GM21825 (cell line): ENCODE measurements around the gene ABL1.
"Not testable (repeated sequence)": the region's sequence is repeated elsewhere in the genome, so short reads cannot be mapped to it uniquely, and the experiment has no call there.

Experiments
- ATAC-seq: cut with Tn5 transposase; IDR thresholded peaks from one replicate; pipeline ENCODE4 v1.9.1; 2021; ENCODE audit warnings: mild to moderate bottlenecking, moderate library complexity; ENCODE audit not compliant: unreplicated experiment

Gene ABL1

GRCh38 chr9:130834371-130835336 lies at the start of gene ABL1:
Gene ABL1, plus strand, starts transcription at chr9:130835254. Its CDS starts 193 bp downstream, at chr9:130835447.
- ATAC-seq: peak; percentile 60

- ATAC-seq: no peak
Observed at GRCh38 chr9:130785940-130786508, 49.0 kb upstream of the ABL1 start.

GRCh38 chr9:130786526-130786925 lies 48.5 kb upstream of the ABL1 start:
- no peak for ATAC-seq

- no peak for ATAC-seq
Observed at GRCh38 chr9:130789747-130790672, 45.0 kb upstream of the ABL1 start.

- ATAC-seq: no peak
Observed at GRCh38 chr9:130791303-130791894, 43.7 kb upstream of the ABL1 start.

GRCh38 chr9:130793589-130793988 lies 41.5 kb upstream of the ABL1 start:
- ATAC-seq: no peak

GRCh38 chr9:130794021-130794420 lies 41.0 kb upstream of the ABL1 start:
- ATAC-seq: not testable (repeated sequence)

- ATAC-seq: not testable (repeated sequence)
Observed at GRCh38 chr9:130794423-130794822, 40.6 kb upstream of the ABL1 start.

- ATAC-seq: no peak
Observed at GRCh38 chr9:130794923-130795495, 40.0 kb upstream of the ABL1 start.

- ATAC-seq: not testable (repeated sequence)
Observed at GRCh38 chr9:130803116-130803515, 31.9 kb upstream of the ABL1 start.

GRCh38 chr9:130805510-130806326 lies 29.3 kb upstream of the ABL1 start:
- peak; percentile 65 for ATAC-seq

GRCh38 chr9:130806327-130806716 lies 28.7 kb upstream of the ABL1 start:
- ATAC-seq: no peak

GRCh38 chr9:130810609-130811136 lies 24.4 kb upstream of the ABL1 start:
- no peak for ATAC-seq

- ATAC-seq: no peak
Observed at GRCh38 chr9:130815242-130815808, 19.7 kb upstream of the ABL1 start.

- ATAC-seq: no peak
Observed at GRCh38 chr9:130817914-130818313, 17.1 kb upstream of the ABL1 start.

- no peak for ATAC-seq
Observed at GRCh38 chr9:130820135-130820738, 14.8 kb upstream of the ABL1 start.

- no peak for ATAC-seq
Observed at GRCh38 chr9:130823435-130823834, 11.6 kb upstream of the ABL1 start.

GRCh38 chr9:130824079-130824478 lies 11.0 kb upstream of the ABL1 start:
- ATAC-seq: no peak
